HepG2 (cell line): ENCODE data around the gene AARS1. TPM values are rescaled to one million over a fixed set of nuclear protein-coding genes. Genes with fewer than 3 reads are reported as not detected.

Experiments used
- CTCF ChIP-seq: sonication (generic); formaldehyde crosslinking; IDR thresholded peaks from 2 replicates; pipeline ENCODE4 v1.5.0; 2020; ENCODE audit warnings: mild to moderate bottlenecking, missing genetic modification reagents, moderate library complexity
- IRF9 ChIP-seq: sonication (generic); formaldehyde crosslinking; IDR thresholded peaks from 2 replicates; pipeline ENCODE4 v1.8.0; 2022; ENCODE audit warnings: missing genetic modification reagents, mild to moderate bottlenecking, borderline replicate concordance
- LCORL ChIP-seq, 2 experiments: fragments of 450-650 bp in 1 of 2; sonication (generic) in 1 of 2; formaldehyde crosslinking in 1 of 2; IDR thresholded peaks; 2 replicates each; pipeline versions ENCODE4 v1.5.0 to v1.6.1; 2017 to 2020; ENCODE audit warnings: antibody characterized with exemption in 1 of 2, missing genetic modification reagents in 1 of 2
- NFYC ChIP-seq: IDR thresholded peaks from 2 replicates; pipeline ENCODE4 v1.6.1; 2016; ENCODE audit warnings: missing genetic modification reagents, missing compliant biosample characterization
- NR1H2 ChIP-seq: sonication (generic); formaldehyde crosslinking; IDR thresholded peaks from 2 replicates; pipeline ENCODE4 v1.8.1; 2022; ENCODE audit warnings: low read depth, missing genetic modification reagents, borderline replicate concordance
- TBL1XR1 ChIP-seq: fragments of 150-350 bp; IDR thresholded peaks from 2 replicates; pipeline ENCODE4 v1.6.1; 2014; ENCODE audit warnings: borderline replicate concordance, low read length; ENCODE audit not compliant: partially characterized antibody
- XRCC5 ChIP-seq: fragments of 200-400 bp; formaldehyde crosslinking; optimal IDR thresholded peaks from 2 replicates; pipeline ENCODE3; 2017; ENCODE audit warnings: mild to moderate bottlenecking, low read length
- ZHX2 ChIP-seq, 2 experiments: sonication (generic) in 1 of 2; formaldehyde crosslinking in 1 of 2; IDR thresholded peaks; 2 replicates each; pipeline versions ENCODE4 v1.6.1 to v1.9.0; 2014 to 2022; ENCODE audit warnings: antibody characterized with exemption in 1 of 2, borderline replicate concordance in 1 of 2, inconsistent platforms in 1 of 2, low read depth in 1 of 2, missing genetic modification reagents in 1 of 2
- ZKSCAN1 ChIP-seq: fragments of 150-350 bp; IDR thresholded peaks from 2 replicates; pipeline ENCODE4 v1.6.1; 2014; ENCODE audit warnings: low read length
- ZNF138 ChIP-seq: sonication (generic); formaldehyde crosslinking; IDR thresholded peaks from 2 replicates; pipeline ENCODE4 v1.5.0; 2020; ENCODE audit warnings: mild to moderate bottlenecking, low read depth, missing genetic modification reagents
- ZNF205 ChIP-seq: IDR thresholded peaks from 2 replicates; pipeline ENCODE4 v1.6.1; 2018; ENCODE audit warnings: missing biosample characterization, missing genetic modification reagents
- ZNF574 ChIP-seq: sonication (generic); formaldehyde crosslinking; IDR thresholded peaks from 2 replicates; pipeline ENCODE4 v1.4.0; 2020; ENCODE audit warnings: missing genetic modification reagents
- ZNF724P ChIP-seq: sonication (generic); formaldehyde crosslinking; IDR thresholded peaks from 2 replicates; pipeline ENCODE4 v1.8.0; 2022; ENCODE audit warnings: missing genetic modification reagents, borderline replicate concordance
- ZNF761 ChIP-seq: sonication (generic); formaldehyde crosslinking; conservative IDR thresholded peaks from 2 replicates; pipeline ENCODE4 v1.4.0; 2020; ENCODE audit warnings: mild to moderate bottlenecking, missing genetic modification reagents
- ZSCAN21 ChIP-seq: sonication (generic); formaldehyde crosslinking; IDR thresholded peaks from 2 replicates; pipeline ENCODE4 v1.8.0; 2022; ENCODE audit warnings: mild to moderate bottlenecking, missing genetic modification reagents, moderate library complexity, borderline replicate concordance
- polyA plus RNA-seq, 8 experiments: library from polyadenylated mRNA; depleted of rRNA in 3 of 8; stranded (reverse) in 7 of 8; unstranded in 1 of 8; fragments of >200 nt; fragmentation: Illumina TruSeq in 4 of 8; extraction: Trizol in 4 of 8; gene quantifications; 2 replicates each; pipeline versions ENCODE4 v1.2.1 to v1.2.3, GENCODE V29; 2011 to 2016; ENCODE audit warnings: low read depth in 4 of 8, missing spikeins in 1 of 8, mixed read lengths in 1 of 8; ENCODE audit not compliant: insufficient read depth in 1 of 8
- total RNA-seq, 5 experiments: library from RNA; depleted of rRNA; stranded (reverse); fragments of >200 nt; fragmentation: Illumina TruSeq; extraction: Trizol; gene quantifications; 2 replicates each; pipeline ENCODE4 v1.2.3, GENCODE V29; 2016; ENCODE audit warnings: low read depth in 1 of 5

Gene AARS1
- total and polyA plus RNA-seq, 2 of the 13 experiments (the other 11 are each of a cell fraction or from before 2014, with no cell fraction given): 107 to 132 TPM

GRCh38 chr16:70289229-70290094 is at the start of gene AARS1 (continued):
- TF ChIP-seq ZHX2 (IDR thresholded peaks at IDR 0.05; ENCODE audit: low read depth) (peak; percentile 11; the same call in 1 of the 2 replicates), ZHX2 (CRISPR knock-in tag; IDR thresholded peaks at IDR 0.05; ENCODE audit: borderline replicate concordance) (0 out of 2 replicates have a peak, but pooled peaks have one; percentile 88), ZKSCAN1 (no peak), ZNF724P (CRISPR knock-in tag) (peak; percentile 92; the same call in 1 of the 2 replicates), ZNF205 (CRISPR knock-in tag) (0 out of 2 replicates have a peak, but pooled peaks have one; percentile 44), IRF9 (CRISPR knock-in tag) (peak; percentile 91; the same call in 1 of the 2 replicates), XRCC5 (peak; percentile 70), TBL1XR1 (peak; percentile 57), ZNF574 (CRISPR knock-in tag) (peak; percentile 84), ZNF761 (CRISPR knock-in tag) (0 out of 2 replicates have a peak, but pooled peaks have one; percentile 45), NFYC (CRISPR knock-in tag) (peak; percentile 98), ZSCAN21 (CRISPR knock-in tag) (peak; percentile 77), ZNF138 (0 out of 2 replicates have a peak, but pooled peaks have one; percentile 52), LCORL (IDR thresholded peaks at IDR 0.05) (peak; percentile 22; the same call in 1 of the 2 replicates), LCORL (CRISPR knock-in tag; IDR thresholded peaks at IDR 0.05) (no peak), CTCF (CRISPR knock-in tag) (peak; percentile 16; the same call in 1 of the 2 replicates), NR1H2 (CRISPR knock-in tag) (peak; percentile 76; the same call in 1 of the 2 replicates)
